Fibroblast of lung (primary cell): ENCODE results near the gene BUD13. TPM values are rescaled to one million over a fixed set of nuclear protein-coding genes. Genes with fewer than 3 reads are reported as not detected.
A peak's percentile ranks its signal among the peaks of the same experiment; 100 is the strongest.

Experiments used
- DNase-seq, 2 donors: peaks; one replicate each; pipeline versions ENCODE4 v3.0.0 to v3.0.0-alpha.2; 2010; ENCODE audit warnings: low read depth in 2 of 2
- H2AFZ ChIP-seq: 2 replicates; pipeline ENCODE4 v1.5.1; 2012; ENCODE audit warnings: low read length, control low read depth, inconsistent platforms
- H3K27ac ChIP-seq: 2 replicates; pipeline ENCODE4 v1.5.1; 2011; ENCODE audit warnings: low read length, control low read depth; ENCODE audit not compliant: insufficient read depth
- H3K27me3 ChIP-seq: 2 replicates; pipeline ENCODE4 v1.5.1; 2011; ENCODE audit warnings: mild to moderate bottlenecking, low read length; ENCODE audit not compliant: control insufficient read depth, insufficient read depth
- H3K36me3 ChIP-seq: 2 replicates; pipeline ENCODE4 v1.5.1; 2011; ENCODE audit warnings: low read length; ENCODE audit not compliant: control insufficient read depth, insufficient read depth
- H3K4me1 ChIP-seq: 2 replicates; pipeline ENCODE4 v1.5.1; 2011; ENCODE audit warnings: low read length; ENCODE audit not compliant: control insufficient read depth, insufficient read depth; ENCODE audit errors: extremely low read depth
- H3K4me2 ChIP-seq: 2 replicates; pipeline ENCODE4 v1.5.1; 2011; ENCODE audit warnings: low read length, control low read depth; ENCODE audit not compliant: insufficient read depth; ENCODE audit errors: extremely low read depth
- H3K4me3 ChIP-seq, 4 experiments: fragments of 200-600 bp in 1 of 4; sonication (generic) in 1 of 4; replicated peaks in 1 of 4; 2 replicates each; pipeline ENCODE4 v1.5.1; 2011 to 2016; ENCODE audit warnings: low read length in 4 of 4, low read depth in 3 of 4, mild to moderate bottlenecking in 3 of 4, control low read depth in 2 of 4, inconsistent platforms in 1 of 4, mixed read lengths in 1 of 4; ENCODE audit not compliant: insufficient read depth in 1 of 4; ENCODE audit errors: control extremely low read depth in 1 of 4
- H3K79me2 ChIP-seq: 2 replicates; pipeline ENCODE4 v1.5.1; 2012; ENCODE audit warnings: mild to moderate bottlenecking, low read length, inconsistent platforms; ENCODE audit not compliant: control insufficient read depth, insufficient read depth
- H3K9ac ChIP-seq: 2 replicates; pipeline ENCODE4 v1.5.1; 2011; ENCODE audit warnings: mild to moderate bottlenecking, low read length, control low read depth; ENCODE audit not compliant: insufficient read depth
- H3K9me3 ChIP-seq: 2 replicates; pipeline ENCODE4 v1.5.1; 2012; ENCODE audit warnings: low read depth, low read length; ENCODE audit not compliant: control insufficient read depth, insufficient read depth
- H4K20me1 ChIP-seq: 2 replicates; pipeline ENCODE4 v1.5.1; 2011; ENCODE audit warnings: low read length; ENCODE audit not compliant: control insufficient read depth, insufficient read depth; ENCODE audit errors: extremely low read depth
- EZH2 ChIP-seq: IDR thresholded peaks from 2 replicates; pipeline ENCODE4 v1.5.1; 2012; ENCODE audit warnings: low read length, control low read depth, mild to moderate bottlenecking; ENCODE audit errors: missing control alignments
- polyA plus RNA-seq, 2 donors: library from polyadenylated mRNA; depleted of rRNA in 1 of 2; stranded (reverse) in 1 of 2; unstranded in 1 of 2; fragments of >200 nt; gene quantifications; 2 replicates each; pipeline ENCODE4 v1.2.1, GENCODE V29; 2011 to 2012; ENCODE audit warnings: missing spikeins in 1 of 2
- total RNA-seq: library from RNA; depleted of rRNA; stranded (reverse); fragments of >200 nt; gene quantifications from 2 replicates; pipeline ENCODE4 v1.2.1, GENCODE V29; 2014
- TF ChIP-seq, protein P1 (sequence below), 2 donors: IDR thresholded peaks in 1 of 2; conservative IDR thresholded peaks in 1 of 2; 1 replicate in 1 of 2; 2 replicates in 1 of 2; pipeline ENCODE4 v1.5.1; 2011 to 2012; ENCODE audit warnings: low read length in 2 of 2, control low read depth in 1 of 2, inconsistent platforms in 1 of 2, low read depth in 1 of 2, mild to moderate bottlenecking in 1 of 2

BUD13 gene
- total and polyA plus RNA-seq, 2 donors (not counting 1 experiment from before 2014, with no cell fraction given), result 12.7 to 13.0 TPM

GRCh38 chr11:116725434-116726221 lies 47.2 kb downstream of the BUD13 start:
- Histone ChIP-seq H2AFZ (no peak overlapping the region), H3K27ac (no peak overlapping the region), H4K20me1 (no peaks in the 10 kb centered on the region), H3K9me3 (no peaks in the 10 kb centered on the region), H3K4me3 (no peak overlapping the region), H3K4me2 (no peak overlapping the region), H3K27me3 (peaks cover 19% of the 10 kb centered on the region), H3K36me3 (no peaks in the 10 kb centered on the region), H3K4me1 (peaks cover 3% of the 10 kb centered on the region), H3K79me2 (no peaks in the 10 kb centered on the region), H3K9ac (no peak overlapping the region)
- DNase-seq, result peak in 1 of 2 donors; percentile 21
- TF ChIP-seq, protein P1, sequence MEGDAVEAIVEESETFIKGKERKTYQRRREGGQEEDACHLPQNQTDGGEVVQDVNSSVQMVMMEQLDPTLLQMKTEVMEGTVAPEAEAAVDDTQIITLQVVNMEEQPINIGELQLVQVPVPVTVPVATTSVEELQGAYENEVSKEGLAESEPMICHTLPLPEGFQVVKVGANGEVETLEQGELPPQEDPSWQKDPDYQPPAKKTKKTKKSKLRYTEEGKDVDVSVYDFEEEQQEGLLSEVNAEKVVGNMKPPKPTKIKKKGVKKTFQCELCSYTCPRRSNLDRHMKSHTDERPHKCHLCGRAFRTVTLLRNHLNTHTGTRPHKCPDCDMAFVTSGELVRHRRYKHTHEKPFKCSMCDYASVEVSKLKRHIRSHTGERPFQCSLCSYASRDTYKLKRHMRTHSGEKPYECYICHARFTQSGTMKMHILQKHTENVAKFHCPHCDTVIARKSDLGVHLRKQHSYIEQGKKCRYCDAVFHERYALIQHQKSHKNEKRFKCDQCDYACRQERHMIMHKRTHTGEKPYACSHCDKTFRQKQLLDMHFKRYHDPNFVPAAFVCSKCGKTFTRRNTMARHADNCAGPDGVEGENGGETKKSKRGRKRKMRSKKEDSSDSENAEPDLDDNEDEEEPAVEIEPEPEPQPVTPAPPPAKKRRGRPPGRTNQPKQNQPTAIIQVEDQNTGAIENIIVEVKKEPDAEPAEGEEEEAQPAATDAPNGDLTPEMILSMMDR (conservative IDR thresholded peaks at IDR 0.05 in 1 of 2, IDR thresholded peaks at IDR 0.05 in 1 of 2; ENCODE audit: low read depth in 1 of 2, low read length in 2 of 2), result no peak
- no peak for TF ChIP-seq EZH2

GRCh38 chr11:116724813-116725212 lies 48.0 kb downstream of the BUD13 start:
- Histone ChIP-seq H3K4me2 (no peak overlapping the region), H3K36me3 (no peaks in the 10 kb centered on the region), H3K27me3 (peaks cover 19% of the 10 kb centered on the region), H3K4me3 (no peak overlapping the region), H3K4me1 (peaks cover 3% of the 10 kb centered on the region), H2AFZ (no peak overlapping the region), H3K27ac (no peak overlapping the region), H3K79me2 (no peaks in the 10 kb centered on the region), H4K20me1 (no peaks in the 10 kb centered on the region), H3K9ac (no peak overlapping the region), H3K9me3 (no peaks in the 10 kb centered on the region)
- no peak for DNase-seq
- TF ChIP-seq, protein P1 (conservative IDR thresholded peaks at IDR 0.05 in 1 of 2, IDR thresholded peaks at IDR 0.05 in 1 of 2; ENCODE audit: low read depth in 1 of 2, low read length in 2 of 2), result no peak
- TF ChIP-seq EZH2, result no peak

- H3K4me1 ChIP-seq, result peaks cover 3% of the 10 kb centered on the region
- H3K27ac ChIP-seq, result no peak overlapping the region
- H3K79me2 ChIP-seq, result no peaks in the 10 kb centered on the region
- no peak overlapping the region for H3K4me3 ChIP-seq
- TF ChIP-seq, protein P1 (conservative IDR thresholded peaks at IDR 0.05 in 1 of 2, IDR thresholded peaks at IDR 0.05 in 1 of 2; ENCODE audit: low read depth in 1 of 2, low read length in 2 of 2), result no peak
- no peak for TF ChIP-seq EZH2
- no peaks in the 10 kb centered on the region for H4K20me1 ChIP-seq
- no peak for DNase-seq
- H3K4me2 ChIP-seq, result no peak overlapping the region
- no peak overlapping the region for H3K9ac ChIP-seq
- peaks cover 15% of the 10 kb centered on the region for H3K27me3 ChIP-seq
- no peak overlapping the region for H2AFZ ChIP-seq
- H3K36me3 ChIP-seq, result no peaks in the 10 kb centered on the region
- H3K9me3 ChIP-seq, result no peaks in the 10 kb centered on the region
These were observed 49.3 kb downstream of the BUD13 start for GRCh38 chr11:116723511-116723910.
